Lower leg skin (tissue), 4 donors: Measurements from ENCODE around the gene ADGRV1. TPM values are rescaled to one million over a fixed set of nuclear protein-coding genes. Genes with fewer than 3 reads are reported as not detected.

ENCODE experiments used
- DNase-seq, 2 donors: peaks; one replicate each; pipeline ENCODE4 v3.0.0-alpha.2; 2019; ENCODE audit warnings: low spot score in 2 of 2
- H3K4me3 ChIP-seq: fragments of 200-600 bp; sonication (generic); 2 replicates; pipeline ENCODE4 v1.5.1; 2017; ENCODE audit warnings: mild to moderate bottlenecking, low read depth; ENCODE audit not compliant: poor library complexity, severe bottlenecking
- POLR2A ChIP-seq, 2 donors: fragments of 450-650 bp; IDR thresholded peaks; one replicate each; pipeline ENCODE4 v1.6.1; 2016 to 2017; ENCODE audit warnings: antibody characterized with exemption in 2 of 2, mild to moderate bottlenecking in 1 of 2, moderate library complexity in 1 of 2
- WGBS, 2 donors: methylation state at CpG; one replicate each; pipeline ENCODE4 v1.1.5; 2018; 5-methylcytosine and 5-hydroxymethylcytosine counted together
- intact Hi-C: fragments of 100-400 bp; cut with DNase I; formaldehyde crosslinking; loops from one replicate; pipeline ENCODE4 v1.15.0; 2023; ENCODE audit warnings: low total_unique reads
- total RNA-seq, 4 donors: library from RNA; depleted of rRNA; stranded (reverse); fragments of >200 nt; gene quantifications; one replicate each; pipeline ENCODE4 v1.1.0, GENCODE V29; 2016
- TF ChIP-seq, protein P1 (sequence below), 3 donors: fragments of 450-650 bp; IDR thresholded peaks; one replicate each; pipeline ENCODE4 v1.5.1; 2016; ENCODE audit warnings: antibody characterized with exemption in 3 of 3, mild to moderate bottlenecking in 3 of 3, moderate library complexity in 2 of 3

ADGRV1 gene
- total RNA-seq, 4 donors from 2014 or later: 1.2 to 4.0 (median 2.7) TPM

DNA sequence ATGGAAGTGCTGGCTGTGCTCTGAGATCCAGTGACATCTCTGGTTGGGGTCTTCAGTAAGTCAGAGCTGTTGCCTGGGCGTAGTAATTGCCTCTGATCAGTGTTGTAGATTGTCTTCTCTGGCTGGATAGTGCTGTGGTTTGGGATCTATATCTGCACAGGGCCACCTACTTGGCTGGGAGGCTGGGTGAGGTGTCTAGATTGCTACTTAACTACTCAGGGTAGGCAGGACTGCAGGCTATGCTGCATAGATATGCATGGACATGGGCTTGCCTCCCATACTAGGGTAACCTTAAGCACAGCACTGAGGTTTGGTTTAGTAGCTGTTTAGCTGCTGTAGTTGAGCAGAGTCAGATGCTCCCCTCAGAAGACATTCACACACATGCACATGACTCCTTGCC lies 181.0 kb downstream of the ADGRV1 start:
- WGBS, 2 donors: 89 to 92% methylated on average over 1 of the region's 1 CpG
- intact Hi-C loops: no loop called here
- no peak for DNase-seq
- H3K4me3 ChIP-seq: no peak overlapping the region
- no peak for TF ChIP-seq POLR2A (IDR thresholded peaks at IDR 0.05)
- TF ChIP-seq, protein P1, sequence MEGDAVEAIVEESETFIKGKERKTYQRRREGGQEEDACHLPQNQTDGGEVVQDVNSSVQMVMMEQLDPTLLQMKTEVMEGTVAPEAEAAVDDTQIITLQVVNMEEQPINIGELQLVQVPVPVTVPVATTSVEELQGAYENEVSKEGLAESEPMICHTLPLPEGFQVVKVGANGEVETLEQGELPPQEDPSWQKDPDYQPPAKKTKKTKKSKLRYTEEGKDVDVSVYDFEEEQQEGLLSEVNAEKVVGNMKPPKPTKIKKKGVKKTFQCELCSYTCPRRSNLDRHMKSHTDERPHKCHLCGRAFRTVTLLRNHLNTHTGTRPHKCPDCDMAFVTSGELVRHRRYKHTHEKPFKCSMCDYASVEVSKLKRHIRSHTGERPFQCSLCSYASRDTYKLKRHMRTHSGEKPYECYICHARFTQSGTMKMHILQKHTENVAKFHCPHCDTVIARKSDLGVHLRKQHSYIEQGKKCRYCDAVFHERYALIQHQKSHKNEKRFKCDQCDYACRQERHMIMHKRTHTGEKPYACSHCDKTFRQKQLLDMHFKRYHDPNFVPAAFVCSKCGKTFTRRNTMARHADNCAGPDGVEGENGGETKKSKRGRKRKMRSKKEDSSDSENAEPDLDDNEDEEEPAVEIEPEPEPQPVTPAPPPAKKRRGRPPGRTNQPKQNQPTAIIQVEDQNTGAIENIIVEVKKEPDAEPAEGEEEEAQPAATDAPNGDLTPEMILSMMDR (IDR thresholded peaks at IDR 0.05): no peak

DNA sequence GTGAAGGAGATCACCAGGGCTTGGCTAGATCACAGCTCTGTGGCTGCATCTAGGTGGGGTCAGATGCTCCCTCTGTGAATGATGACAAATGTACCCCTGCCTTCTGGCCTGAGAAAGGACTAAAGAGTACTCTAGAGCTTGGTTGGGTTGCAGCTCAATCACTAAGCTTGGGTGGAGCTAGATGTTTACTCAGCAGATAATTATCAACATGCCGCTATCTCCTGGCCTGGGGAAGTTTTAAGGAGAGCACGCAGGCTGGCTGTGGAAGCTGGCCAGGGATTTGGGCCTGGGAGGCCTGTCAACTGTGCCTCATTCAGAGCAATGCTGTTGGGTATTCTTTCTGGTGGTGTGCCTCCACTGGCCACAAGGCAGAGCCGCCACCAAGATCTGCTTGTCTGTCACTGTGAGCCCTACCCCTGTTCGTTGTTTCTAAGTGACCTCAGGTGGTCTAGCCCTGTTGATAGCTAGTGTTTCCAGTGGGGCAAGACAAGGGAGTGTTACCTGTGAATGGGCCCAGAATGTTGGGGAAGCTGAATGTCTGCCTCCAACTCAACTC lies 181.7 kb downstream of the ADGRV1 start:
- WGBS, 2 donors: 83 to 89% methylated on average over 3 to 4 of the region's 4 CpGs
- no peak for TF ChIP-seq POLR2A (IDR thresholded peaks at IDR 0.05)
- TF ChIP-seq, protein P1 (IDR thresholded peaks at IDR 0.05): no peak
- DNase-seq: no peak
- intact Hi-C loops: no loop called here
- H3K4me3 ChIP-seq: no peak overlapping the region

DNA sequence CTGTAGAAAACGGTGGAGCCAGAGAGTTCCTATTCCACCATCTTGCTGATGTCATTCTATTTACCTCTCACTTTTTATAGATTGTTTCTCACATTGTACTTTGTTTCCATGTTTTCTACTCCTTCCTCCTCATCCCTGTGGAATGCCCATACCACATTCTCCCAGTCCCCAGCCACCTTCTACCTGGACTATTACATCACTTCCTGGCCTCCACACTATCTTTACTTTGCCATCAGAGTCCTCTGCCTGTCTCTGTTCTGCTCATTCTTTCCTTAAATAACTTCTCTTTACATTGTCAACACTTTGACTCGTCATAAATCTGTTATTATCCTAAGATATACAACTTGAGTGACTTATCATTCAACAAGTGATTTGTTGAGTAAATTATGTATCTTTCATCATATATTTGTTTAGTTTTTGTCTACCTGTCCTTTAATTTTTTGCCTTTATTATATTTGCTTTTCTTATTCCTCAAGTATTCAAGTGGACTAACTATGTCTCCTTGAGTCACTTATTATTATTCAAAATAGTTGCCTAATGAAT lies 182.5 kb downstream of the ADGRV1 start:
- DNase-seq: no peak
- 81 to 82% methylated on average over 2 of the region's 2 CpGs for WGBS, 2 donors
- no peak overlapping the region for H3K4me3 ChIP-seq
- intact Hi-C loops: no loop called here
- no peak for TF ChIP-seq POLR2A (IDR thresholded peaks at IDR 0.05)
- TF ChIP-seq, protein P1 (IDR thresholded peaks at IDR 0.05): no peak

DNA sequence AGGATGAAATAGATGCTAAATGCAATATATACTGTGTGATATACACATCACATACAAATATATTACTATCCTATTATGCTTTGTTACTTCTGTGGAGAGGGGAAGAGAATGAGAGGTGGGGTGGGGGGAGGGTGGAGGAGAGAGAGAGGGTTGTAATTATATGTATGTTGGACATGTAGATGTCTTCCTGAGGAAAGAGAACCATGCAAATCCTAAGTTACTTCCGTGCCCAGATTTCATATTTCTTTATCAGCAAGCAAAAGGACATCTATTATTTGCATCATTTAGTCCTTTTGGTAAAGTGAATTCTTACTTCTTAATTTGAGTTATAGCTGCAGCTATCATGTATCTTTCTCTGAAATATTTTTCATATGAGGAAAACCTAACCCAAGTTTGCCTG lies 187.5 kb downstream of the ADGRV1 start:
- DNase-seq: no peak
- WGBS, 2 donors: 94 to 100% methylated on average over 1 of the region's 1 CpG
- intact Hi-C loops: no loop called here
- no peak for TF ChIP-seq POLR2A (IDR thresholded peaks at IDR 0.05)
- TF ChIP-seq, protein P1 (IDR thresholded peaks at IDR 0.05): no peak
- no peak overlapping the region for H3K4me3 ChIP-seq

DNA sequence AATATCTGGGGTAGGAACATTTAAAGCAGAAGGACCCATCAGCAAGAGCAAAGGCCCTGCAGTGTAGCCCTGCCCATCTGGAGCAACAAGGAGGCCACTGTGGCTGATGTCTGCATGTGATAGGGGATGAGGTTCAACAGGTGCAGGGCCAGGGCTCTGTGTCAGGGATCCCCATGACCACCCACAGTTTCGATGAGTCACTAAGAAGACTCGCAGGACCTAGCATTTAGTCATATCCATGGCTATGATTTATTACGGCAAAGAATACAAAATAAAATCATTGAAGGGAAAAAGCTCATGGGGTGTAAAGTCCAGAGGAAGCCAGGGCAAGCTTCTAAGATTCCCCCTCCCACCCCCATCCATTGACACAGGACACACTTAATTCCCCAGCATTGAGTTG lies 188.6 kb downstream of the ADGRV1 start:
- TF ChIP-seq, protein P1 (IDR thresholded peaks at IDR 0.05): no peak
- no peak for TF ChIP-seq POLR2A (IDR thresholded peaks at IDR 0.05)
- WGBS, 2 donors: 54 to 84% methylated on average over 3 of the region's 3 CpGs
- H3K4me3 ChIP-seq: no peak overlapping the region
- intact Hi-C loops: no loop called here
- DNase-seq: no peak

DNA sequence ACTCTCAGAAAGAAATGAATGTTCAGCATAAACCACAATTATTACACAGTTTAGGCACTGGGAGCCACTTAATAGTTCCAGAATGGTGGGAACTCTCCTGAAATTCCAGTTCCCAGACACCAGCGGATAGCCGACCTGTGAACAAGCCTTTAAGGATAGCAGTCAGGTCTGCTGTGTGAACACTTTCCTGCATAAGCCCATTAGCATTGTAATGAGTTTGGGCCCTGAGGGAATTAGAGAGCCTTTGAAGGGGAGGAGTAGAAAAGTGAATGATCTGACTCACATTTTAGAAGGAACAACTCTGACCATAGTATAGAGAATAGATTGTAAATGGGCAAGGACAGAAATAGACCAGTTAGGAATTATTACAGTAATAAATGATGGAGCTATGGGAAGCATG lies 189.1 kb downstream of the ADGRV1 start:
- H3K4me3 ChIP-seq: no peak overlapping the region
- DNase-seq: no peak
- WGBS, 2 donors: 60 to 71% methylated on average over 2 of the region's 2 CpGs
- TF ChIP-seq, protein P1 (IDR thresholded peaks at IDR 0.05): no peak
- TF ChIP-seq POLR2A (IDR thresholded peaks at IDR 0.05): no peak
- intact Hi-C loops: no loop called here
